HG02884 (cell line): ENCODE measurements around the gene NODAL.

Experiments
- ATAC-seq: cut with Tn5 transposase; IDR thresholded peaks from one replicate; pipeline ENCODE4 v1.9.1; 2021; ENCODE audit warnings: mild to moderate bottlenecking, moderate library complexity; ENCODE audit not compliant: unreplicated experiment

NODAL gene

DNA sequence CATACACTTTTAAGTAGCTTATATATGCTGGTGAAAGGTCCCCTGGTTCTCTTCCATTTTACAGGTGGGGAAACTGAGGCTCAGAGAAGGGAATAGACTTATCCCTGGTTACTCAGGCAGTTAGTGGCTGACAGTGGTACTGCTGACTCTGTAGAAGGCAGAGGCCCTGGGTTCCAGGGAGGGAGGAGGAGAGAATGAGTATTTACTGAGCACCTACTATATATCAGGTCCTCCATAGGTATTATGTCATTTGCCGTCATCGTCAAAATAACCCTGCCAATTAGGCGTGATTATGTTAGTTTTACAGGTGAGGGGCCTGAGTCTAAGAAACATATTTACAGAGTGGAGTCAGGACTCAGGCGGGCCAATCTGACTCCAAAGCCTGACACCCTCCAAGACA lies 23.8 kb upstream of the NODAL start:
- no peak for ATAC-seq

DNA sequence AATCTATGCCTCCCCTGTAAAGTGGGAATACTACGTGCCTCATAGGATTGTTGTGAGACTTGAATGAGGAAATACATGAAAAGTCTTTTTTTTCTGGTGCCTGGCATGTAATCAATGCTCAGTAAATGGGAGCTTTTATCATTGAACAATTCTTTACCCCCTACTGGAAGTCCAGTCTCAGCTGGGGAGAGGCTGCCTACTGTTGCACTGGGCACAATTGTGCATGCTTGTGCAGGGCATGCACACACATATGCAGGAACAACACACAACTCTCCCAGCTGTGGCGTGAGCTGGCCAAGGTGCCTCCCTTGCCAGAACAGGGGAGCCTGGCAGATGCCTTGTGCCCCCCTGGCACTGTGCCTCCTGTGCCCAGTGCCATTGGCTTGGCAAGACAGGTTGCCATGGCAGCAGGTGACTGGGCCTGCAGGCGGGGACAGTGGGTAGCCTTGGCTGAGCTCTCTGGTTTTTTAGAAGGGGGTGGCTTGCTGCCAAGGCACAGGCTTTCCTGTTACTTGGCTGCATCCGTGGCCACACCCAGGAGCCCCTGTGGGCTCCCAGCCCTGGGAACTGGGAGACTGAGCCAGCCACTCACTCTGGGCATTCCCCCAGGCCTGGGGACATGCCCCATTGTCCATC lies 21.0 kb upstream of the NODAL start:
- no peak for ATAC-seq

DNA sequence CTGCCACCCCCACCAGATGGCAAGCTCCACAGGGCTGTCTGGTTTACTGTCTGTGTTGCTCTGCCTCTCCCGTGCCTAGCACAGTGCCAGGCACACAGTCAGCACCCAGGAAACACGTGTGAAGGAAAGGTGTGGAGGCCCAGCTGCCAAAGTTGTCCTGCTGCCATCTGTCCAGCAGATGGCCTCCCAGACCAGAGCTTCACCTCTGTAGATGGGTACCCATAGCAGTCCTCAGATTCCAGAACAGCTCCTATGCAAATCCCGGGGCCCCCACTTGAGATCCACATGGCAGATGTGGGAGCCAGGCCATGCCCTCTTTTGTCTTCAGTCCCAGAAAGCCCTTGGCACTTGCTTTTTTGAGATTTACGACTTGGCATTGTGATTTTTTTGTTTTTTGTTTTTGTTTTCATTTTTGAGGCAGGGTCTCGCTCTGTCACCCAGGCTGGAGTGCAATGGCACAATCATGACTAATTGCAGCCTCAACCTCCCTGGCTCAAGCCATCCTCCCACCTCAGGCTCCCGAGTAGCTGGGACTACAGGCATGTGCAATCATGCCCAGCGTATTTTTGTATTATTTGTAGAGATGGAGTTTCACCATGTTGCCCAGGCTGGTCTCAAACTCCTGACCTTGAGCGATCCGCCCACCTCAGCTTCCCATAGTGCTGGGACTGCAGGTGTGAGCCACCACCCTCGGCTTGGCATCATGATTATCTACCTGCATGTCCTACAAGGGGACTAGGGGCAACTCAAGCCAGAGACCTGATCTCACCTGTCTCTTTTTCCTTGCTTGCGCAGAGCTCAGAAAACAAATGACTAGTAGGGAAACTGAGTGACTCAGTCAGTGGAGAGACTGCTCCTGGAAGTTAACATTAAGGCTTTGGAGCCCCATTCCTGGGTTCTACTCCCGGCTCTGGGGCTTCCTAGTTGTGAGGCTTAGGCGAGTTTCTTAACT lies 20.2 kb upstream of the NODAL start:
- ATAC-seq = no peak

DNA sequence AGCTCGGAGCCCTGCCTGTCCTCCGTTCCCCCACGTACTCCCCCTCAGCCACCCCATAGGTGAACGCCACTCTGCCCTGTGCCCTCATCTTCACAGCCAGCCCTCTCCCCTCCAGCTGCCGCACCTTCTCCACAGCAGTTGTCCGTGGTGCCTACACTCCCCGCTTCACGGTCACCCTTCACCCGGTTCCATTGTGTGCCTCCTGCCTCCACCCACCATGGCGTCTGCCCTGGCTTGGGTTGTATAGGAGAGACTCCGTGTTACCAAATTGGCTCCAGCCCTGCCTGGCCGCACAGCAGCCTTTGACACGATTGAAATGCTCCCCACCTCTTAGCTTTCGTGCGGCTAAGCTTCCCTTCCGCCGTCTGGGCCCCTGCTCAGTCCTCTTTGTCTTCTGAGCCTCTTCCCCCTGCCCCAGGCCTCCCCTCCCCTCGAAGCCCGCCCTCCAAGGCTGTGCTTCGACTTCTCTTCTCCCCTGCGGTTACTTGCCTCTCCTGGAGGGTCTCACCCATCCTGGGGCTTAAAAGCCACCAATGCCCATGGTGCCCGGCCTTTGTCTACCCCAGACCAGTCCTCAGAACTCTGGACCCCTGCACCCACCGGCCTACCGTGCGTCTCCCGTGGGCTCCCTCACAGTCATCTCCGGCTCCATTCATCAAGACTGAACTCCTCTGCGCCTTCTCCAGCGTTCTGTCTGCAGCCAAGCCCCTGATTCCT lies 18.5 kb upstream of the NODAL start:
- ATAC-seq = no peak

DNA sequence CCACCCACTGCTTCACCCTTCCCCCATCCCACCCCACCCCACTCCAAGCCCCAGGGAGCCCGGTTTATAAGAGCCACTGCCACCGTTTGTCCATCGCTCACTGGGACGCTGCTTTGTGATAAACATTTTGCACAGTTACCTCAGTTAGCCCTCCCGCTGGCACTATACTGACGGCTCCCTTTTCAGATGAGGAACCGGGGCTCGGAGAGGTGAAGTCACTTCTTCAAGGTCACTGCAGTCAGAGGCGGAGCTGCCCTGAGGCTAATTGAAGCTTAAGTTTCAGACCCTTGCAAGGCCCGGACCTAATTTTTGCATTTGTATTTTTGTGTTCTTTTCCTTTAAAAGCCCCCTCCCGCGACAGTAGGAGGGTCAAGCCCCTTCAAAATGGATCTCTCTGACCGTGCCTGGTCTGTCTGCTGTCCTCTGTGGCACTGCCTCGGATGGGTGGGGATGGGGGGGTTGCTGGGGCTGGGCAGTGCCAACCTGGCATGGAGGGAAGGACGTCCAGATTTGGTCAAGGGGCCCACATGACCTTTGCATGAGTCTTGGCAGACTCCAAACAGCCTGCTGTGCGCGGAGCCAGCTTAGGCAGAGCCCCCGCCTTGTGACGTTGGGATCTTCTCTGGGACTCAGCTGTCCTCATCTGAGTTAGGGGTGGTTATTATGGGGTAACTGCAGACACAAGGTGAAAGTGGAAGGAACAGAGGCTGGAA lies 17.7 kb upstream of the NODAL start:
- ATAC-seq = no peak

DNA sequence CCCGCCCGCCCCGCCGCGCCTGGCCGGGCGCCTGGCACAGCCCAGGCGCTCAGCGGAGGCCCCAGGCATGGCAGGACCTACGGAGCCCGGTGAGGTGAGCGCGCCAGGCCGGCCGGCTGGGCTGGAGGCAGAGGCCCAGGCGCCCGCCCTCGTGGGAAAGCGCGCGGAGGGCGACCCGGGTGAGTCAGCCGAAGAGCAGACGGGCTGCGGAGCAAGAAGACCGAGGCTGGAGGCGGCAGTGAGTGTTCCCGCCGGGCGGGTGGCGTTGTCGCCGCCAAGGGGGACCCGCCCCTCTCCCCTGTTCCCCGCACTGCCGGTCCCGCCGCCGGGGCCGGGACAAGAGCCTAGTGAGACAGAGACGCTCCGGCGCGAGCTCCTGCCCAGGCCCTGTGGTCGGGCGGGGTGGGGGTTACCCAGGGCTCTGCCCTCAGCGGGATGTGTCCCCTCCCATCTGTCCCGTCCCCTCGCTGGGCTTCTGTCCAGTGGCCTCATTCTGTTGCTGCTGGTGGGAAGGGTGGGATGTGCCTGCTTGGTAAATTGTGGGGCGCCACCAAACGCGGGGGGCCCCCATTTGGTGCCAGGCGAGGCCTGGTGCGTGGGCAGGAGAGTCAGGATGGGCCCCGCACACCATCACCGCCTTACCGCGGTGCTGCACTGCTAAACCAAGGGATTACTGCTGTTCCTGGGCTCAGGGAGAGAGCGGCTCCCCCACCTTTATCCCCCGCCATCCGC lies 17.0 kb upstream of the NODAL start:
- ATAC-seq = no peak

DNA sequence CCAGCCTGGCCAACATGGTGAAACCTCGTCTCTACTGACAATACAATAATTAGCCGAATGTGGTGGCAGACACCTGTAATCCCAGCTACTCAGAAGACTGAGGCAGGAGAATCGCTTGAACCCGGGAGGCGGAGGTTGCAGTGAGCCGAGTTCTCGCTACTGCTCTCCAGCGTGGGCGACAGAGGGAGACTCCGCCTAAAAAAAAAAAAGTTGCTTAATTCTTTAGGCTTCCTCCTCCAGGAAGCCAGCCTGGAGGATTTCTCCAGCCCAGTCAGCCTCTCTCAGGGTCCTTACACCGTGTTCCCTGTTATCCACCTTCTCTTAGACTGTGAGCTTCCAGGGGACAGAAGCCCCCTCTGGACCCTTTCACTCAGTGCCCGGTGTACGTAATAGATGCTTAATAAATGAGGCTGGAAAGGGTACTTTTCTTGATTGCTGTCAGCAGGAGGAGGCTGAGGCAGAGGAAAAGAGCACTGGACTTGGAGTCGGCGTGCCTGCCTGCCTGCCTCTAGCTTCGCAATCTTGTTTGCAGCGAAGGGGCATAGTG lies 16.4 kb upstream of the NODAL start:
- ATAC-seq = no peak

DNA sequence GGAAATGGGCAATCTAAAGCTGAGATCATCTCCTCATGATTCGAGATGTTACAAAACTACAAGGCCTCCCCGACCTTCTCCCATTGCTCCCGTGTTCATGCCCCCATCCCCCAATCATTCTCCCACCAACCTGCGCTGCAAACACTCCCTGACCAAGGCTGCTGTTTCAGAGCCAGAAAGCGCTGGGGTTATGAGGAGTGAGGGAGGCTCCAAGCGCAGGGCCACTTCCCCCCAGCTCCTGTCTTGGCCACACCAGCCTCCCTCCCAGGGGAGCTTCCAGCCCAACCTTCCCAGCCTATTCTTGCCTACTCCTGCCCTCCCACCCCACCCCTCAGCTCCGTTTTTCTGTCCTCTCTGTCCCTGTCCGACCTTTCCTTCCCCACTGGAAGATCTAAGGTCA lies 14.7 kb upstream of the NODAL start:
- ATAC-seq = no peak

DNA sequence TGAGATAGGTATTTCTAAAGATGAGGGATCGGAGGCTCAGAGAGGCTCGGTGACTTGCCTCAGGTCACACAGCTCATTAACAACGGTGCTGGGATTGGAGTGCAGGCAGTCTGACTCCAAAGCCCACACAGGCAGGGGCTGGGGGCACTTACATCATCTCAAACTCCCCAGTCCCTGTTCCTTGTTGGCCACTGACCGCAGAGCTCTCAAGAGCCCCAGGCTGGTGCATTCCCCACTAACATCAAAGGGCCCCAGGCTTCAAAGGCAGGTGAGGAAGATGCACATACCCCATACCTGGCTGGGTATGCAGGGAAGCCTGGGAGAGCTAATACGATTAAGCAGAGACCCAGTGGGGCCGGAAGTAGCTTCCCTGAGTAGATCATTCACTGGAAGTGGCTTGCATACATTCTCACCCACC lies 13.7 kb upstream of the NODAL start:
- ATAC-seq = no peak

DNA sequence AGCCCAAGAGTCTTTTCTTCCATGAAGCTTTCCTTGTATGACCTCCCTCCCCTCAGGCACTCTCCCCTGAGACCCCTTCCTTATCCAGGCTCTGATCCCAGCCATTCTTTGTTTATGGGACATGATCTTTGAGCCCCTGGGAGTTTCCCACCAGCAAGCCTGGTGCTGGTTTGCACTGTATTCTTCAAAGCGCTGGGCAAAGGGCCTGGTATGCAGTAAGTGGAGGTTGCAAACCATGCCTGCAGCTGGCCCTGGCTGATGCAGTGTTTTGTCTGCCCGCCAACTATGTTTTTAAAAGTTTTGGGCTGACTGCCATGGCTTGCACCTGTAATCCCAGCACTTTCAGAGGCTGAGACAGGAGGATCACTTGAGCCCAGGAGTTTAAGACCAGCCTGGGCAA lies 6.8 kb upstream of the NODAL start:
- ATAC-seq = no peak

DNA sequence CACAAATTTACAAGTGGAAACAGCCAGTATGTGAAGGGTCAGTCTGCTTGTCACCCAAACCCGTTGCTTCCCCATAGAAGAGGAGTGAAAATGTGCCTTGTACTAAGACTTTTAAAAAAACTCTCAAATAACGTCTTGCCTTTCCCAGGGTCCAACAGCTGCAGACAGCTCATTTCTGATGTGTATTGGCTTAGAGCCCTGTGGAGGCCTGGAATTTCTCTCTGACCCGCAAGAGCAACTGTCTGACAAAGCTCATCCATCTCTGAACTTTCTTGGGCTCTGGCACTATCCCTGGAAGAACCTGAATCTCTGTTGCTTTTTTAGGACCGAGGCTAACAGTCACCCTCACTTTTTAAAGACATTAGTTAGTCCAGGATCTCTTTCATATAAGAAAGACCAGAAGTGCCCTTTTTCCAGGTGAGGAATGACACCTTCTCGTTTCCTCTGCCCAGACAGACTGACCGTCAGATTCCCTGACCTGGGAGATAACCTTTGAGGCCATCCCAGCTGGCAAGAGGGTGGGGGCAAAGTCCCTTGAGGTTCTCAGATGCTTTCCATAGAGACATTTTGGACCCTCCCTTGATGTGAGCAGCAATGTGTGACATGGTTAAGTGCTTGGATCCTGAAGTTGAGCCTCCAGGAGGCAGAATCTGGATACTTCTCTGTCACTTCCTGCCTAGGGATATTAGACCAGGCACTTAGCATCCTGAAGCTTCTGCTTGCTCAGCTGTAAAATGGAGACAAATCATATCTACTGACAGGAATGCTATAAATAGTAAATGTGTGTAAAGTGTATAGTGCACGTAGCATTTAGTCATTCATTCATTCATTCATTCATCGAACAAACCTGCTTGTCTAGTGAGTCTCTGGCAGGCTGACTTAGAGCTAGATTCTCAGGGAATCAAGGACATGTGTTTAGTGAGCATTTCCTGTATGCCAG lies 4.5 kb upstream of the NODAL start:
- ATAC-seq = no peak

DNA sequence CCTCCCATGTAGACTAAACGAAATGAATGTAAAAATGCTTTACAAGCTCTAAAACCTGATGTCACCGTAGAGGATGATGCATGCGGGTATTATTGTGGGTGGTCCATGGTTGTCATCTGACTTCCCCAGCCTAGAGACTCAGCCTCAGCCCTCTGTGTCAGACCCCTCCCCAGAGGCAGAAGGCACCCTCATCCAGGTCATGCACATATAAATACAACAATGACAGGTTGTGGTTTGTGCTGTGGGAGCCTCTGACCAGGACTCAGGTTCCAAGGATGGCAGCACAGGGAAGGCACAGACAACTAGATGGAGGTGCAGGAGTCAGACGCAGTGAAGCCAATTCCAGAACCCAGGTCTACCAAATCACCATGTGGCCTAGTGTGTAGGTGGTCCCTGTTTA lies 3.3 kb upstream of the NODAL start:
- ATAC-seq = no peak

DNA sequence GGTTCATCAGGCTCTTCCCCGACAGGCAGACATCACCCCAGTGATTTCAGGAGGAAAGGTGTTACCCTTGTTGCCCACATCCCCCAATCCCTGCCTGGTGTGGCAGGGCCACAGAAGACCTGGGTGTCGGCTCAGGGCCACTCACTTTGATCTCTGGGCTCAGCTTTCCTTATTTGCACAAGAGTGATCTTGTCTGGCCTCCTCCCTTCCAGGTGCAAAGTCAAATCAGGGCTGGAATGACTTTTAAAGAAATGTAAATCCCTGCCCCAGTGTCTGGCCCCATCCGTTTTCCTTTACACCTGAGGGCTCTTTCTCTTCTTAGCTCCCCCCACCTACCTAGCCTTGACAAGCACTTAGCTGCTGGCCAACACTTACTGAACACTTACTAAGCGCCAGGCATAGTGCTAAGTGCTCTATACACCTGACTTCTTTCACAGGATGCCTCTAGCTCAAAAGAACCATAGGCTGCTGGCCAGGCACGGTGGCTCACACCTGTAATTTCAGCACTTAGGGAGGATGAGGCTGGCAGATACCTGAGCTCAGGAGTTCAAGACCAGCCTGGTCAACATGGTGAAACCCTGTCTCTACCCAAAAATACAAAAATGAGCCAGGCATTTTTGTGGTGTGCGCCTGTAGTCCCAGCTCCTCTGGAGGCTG lies 979 bp upstream of the NODAL start:
- ATAC-seq = no peak

DNA sequence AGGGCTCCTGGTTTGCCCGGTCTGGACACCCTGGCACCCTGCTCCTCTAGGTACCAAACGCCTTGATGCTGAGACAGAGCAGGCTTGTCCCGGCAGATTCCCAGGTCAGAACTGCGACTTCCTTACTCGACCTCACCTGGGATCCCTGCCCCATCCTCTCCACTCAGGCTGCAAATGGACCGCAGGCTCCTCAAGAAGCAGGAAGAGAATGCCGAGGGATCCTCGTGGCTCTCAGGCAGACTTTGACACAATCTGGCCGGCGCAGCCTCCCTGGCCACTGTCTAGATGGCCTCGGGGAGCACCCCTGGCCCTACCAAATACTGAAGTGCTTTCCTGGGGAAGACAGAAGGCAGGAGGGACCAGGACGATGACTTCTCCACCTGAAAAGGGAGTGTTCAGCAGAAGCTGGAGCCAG lies 421 bp upstream of the NODAL start:
- no peak for ATAC-seq

DNA sequence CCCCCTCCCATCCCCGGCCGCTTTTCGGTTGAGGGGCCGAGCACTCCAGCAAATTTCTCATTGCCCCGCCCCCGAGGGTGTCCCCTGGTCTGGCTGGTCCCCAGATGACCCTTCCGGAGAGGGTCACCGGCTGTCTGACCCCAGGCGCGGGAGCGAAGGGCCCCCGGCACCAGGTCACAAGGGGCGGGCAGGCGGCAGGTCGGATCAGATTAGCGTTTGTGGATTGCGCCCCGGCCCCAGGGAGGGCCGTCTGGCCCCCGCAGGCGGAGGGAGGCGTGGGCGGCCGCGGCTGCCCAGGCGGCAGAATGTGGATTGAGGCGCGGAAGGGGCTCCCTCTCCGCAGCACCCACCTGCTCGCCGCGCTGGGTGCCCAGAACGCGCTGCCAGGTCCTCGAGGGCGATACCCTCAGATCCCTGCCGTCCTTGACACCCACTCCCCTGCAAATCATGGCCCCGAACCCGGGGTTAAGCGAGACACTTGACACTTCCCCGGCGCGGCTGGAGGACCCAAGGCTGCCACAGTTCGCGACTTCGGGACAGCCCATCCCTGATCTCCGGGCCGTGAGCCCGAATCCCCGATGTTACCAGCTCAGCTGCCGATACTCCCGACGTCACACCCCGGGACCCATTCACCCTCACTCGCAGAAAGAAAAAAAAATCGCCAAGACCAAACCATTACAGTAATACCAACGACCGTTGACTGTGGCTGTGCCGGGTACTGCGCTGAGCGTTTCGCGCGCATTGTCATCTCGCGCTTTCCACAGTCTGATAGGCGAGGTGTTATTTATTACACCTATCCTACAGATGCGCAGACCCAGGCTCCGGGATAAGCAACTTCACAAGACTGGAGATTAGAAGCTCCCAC lies 953 bp downstream of the NODAL start:
- ATAC-seq = no peak

DNA sequence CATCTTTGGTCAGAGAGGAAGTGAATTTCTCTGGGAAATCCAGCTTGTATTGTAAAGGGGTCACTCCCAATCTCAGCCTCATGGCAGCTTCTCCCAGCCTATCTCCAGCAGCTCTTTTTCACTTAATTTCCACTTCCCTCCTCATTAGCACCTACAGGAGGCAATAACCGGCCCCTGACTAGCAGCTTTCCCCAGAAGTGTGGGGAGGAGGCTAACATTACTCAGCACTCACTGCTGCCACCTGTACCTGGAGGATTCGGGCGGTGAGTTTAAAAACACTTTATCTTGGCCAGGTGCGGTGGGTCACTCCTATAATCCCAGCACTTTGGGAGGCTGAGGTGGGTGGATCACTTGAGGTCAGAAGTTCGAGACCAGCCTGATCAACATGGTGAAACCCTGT lies 3.8 kb downstream of the NODAL start:
- no peak for ATAC-seq

DNA sequence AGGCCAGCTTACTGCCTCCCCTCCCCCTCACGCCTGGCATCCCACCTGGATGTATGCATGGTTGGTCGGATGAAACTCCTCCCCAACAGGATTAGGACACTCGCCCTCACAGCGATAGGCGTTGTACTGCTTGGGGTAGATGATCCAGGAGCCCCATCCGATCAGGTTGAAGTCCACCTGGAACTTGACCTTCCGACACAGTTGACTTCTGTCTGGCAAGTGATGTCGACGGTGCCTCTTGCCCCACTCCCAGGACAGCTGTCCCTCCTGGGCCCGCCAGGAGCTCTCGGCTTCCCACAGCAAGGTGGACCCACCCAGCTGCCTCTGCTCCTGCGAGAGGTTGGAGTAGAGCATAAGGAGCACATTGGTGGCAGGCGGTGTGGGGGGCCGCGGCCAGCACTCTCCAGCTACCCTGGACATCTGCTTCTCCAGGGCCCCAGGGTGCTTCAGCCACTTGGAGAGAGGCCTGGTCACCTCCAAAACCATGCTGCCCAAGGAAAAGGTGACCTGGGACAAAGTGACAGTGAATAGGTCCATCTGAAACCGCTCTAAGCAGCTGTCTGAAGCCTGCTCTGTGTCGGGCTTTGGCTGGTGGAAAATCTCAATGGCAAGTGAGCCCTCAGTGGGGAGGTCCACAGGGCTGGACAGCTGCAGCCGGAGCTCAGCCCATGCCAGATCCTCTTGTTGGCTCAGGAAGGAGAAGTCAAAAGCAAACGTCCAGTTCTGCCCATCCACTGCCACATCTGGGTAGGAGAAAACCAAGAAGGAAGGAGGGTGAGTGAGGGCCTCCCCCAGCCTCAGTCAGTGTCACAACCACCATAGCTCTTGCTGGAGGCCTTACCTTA lies 6.0 kb downstream of the NODAL start:
- no peak for ATAC-seq
